Mesodermal cell (in vitro differentiated cells): ENCODE data around the gene MCTP1.

Source experiments
- H3K27ac ChIP-seq: 2 replicates; pipeline ENCODE4 v1.7.0; 2013; ENCODE audit warnings: mild to moderate bottlenecking, low read depth, low read length, moderate library complexity; ENCODE audit not compliant: severe bottlenecking
- H3K36me3 ChIP-seq: 2 replicates; pipeline ENCODE4 v1.7.1; 2013; ENCODE audit warnings: mild to moderate bottlenecking, low read length, moderate library complexity; ENCODE audit not compliant: control insufficient read depth, insufficient read depth
- H3K4me1 ChIP-seq: one replicate; pipeline ENCODE4 v1.7.1; 2013; ENCODE audit warnings: mild to moderate bottlenecking, low read length; ENCODE audit not compliant: insufficient read depth, control insufficient read depth, poor library complexity, severe bottlenecking
- H3K4me3 ChIP-seq: 2 replicates; pipeline ENCODE4 v1.7.0; 2013; ENCODE audit warnings: low read length, control low read depth, mild to moderate bottlenecking; ENCODE audit not compliant: insufficient read depth, poor library complexity, severe bottlenecking; ENCODE audit errors: extremely low read depth
- H3K9me3 ChIP-seq: 2 replicates; pipeline ENCODE4 v1.7.1; 2013; ENCODE audit warnings: mild to moderate bottlenecking, low read length, moderate library complexity; ENCODE audit not compliant: control insufficient read depth
- WGBS, 2 experiments: methylation state at CpG; one replicate each; pipeline ENCODE4 v1.1.5; 2013; ENCODE audit warnings: missing lambda C conversion rate in 2 of 2; ENCODE audit not compliant: insufficient coverage in 2 of 2; 5-methylcytosine and 5-hydroxymethylcytosine counted together

MCTP1 gene

GRCh38 chr5:94891565-94891964, 393.3 kb downstream of the MCTP1 start:
- no peaks in the 10 kb centered on the region for H3K4me1 ChIP-seq
- no peak overlapping the region for H3K27ac ChIP-seq
- H3K9me3 ChIP-seq, result no peaks in the 10 kb centered on the region
- 87 to 100% methylated on average over 1 to 2 of the region's 5 CpGs for WGBS, 2 experiments
- no peaks in the 10 kb centered on the region for H3K36me3 ChIP-seq
- no peak overlapping the region for H3K4me3 ChIP-seq

DNA sequence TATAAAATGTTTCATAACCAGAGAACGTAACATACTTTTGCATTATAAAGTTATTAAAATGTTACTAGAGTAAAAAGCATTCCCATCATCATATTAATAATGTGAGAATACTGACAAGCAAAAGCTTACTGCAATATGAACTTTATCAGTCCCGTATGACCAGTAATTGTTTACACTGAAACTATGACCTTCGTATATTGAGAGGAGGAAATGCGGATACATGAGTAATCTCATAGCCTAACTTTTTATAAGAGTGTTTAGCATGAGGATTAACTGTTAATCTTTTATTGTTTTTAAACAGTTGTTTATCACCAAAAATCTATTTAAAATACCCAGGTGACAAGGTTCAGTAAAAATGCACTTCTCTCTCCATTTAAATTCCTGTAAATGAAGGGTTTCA, 394.0 kb downstream of the MCTP1 start:
- Histone ChIP-seq H3K9me3 (no peaks in the 10 kb centered on the region), H3K27ac (no peak overlapping the region), H3K36me3 (no peaks in the 10 kb centered on the region), H3K4me3 (no peak overlapping the region), H3K4me1 (no peaks in the 10 kb centered on the region)
- no CpG with 5 or more reads among the region's 4 CpGs for WGBS, 2 experiments

- H3K4me1 ChIP-seq, result no peaks in the 10 kb centered on the region
- H3K36me3 ChIP-seq, result no peaks in the 10 kb centered on the region
- no CpG with 5 or more reads among the region's 3 CpGs for WGBS, 2 experiments
- no peak overlapping the region for H3K27ac ChIP-seq
- H3K9me3 ChIP-seq, result no peaks in the 10 kb centered on the region
- no peak overlapping the region for H3K4me3 ChIP-seq
Observed at GRCh38 chr5:94888674-94889073, 396.2 kb downstream of the MCTP1 start.

GRCh38 chr5:94885931-94886330, 399.0 kb downstream of the MCTP1 start:
- Histone ChIP-seq H3K4me3 (no peak overlapping the region), H3K36me3 (no peaks in the 10 kb centered on the region), H3K4me1 (no peaks in the 10 kb centered on the region), H3K9me3 (no peaks in the 10 kb centered on the region), H3K27ac (no peak overlapping the region)
- WGBS, 2 experiments, result no CpG with 5 or more reads among the region's 2 CpGs

DNA sequence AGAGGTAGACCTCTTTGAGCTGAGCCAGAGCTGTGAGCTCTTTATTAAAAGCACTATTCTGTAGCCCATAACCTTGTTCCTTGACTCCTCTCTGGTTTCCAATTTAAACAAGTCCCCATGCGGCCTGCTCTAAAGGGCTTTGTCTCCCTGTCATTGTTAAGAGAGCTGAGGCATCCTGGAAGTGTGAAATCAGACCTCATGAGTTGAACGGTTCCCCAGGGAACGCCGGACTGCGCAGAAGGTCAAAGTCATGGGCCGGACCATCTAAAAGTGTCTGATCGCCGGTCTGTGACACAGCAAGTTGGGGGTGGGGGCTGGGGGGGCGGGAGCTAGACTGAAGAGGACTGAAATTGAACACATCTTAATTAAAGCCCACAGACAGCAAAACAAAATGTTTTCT, 400.6 kb downstream of the MCTP1 start:
- no peaks in the 10 kb centered on the region for H3K36me3 ChIP-seq
- H3K9me3 ChIP-seq, result no peaks in the 10 kb centered on the region
- H3K27ac ChIP-seq, result no peak overlapping the region
- no peak overlapping the region for H3K4me3 ChIP-seq
- H3K4me1 ChIP-seq, result no peaks in the 10 kb centered on the region
- 63 to 86% methylated on average over 6 to 7 of the region's 9 CpGs for WGBS, 2 experiments

DNA sequence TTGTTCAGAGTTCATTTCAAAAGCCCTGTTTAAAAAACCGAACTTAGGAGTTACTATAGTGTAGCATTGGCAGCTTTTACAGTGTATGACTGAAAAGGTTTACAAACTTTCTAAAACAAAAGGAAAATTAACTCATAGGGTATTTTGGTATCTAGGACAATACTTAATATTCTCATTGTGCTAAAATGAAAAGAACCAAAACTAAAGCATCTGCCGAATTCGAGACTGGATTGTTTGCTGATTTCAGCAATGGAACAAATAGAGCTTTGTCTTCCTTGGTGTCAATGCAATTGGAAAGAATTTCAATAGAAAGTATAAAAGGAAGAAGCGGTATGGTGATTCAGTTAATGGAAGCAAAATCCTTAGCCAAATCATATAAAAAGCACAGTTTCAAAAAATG, 412.4 kb downstream of the MCTP1 start:
- Histone ChIP-seq H3K4me3 (no peak overlapping the region), H3K4me1 (no peaks in the 10 kb centered on the region), H3K36me3 (no peaks in the 10 kb centered on the region), H3K9me3 (no peaks in the 10 kb centered on the region), H3K27ac (no peak overlapping the region)
- WGBS, 2 experiments, result 79 to 100% methylated on average over 2 of the region's 4 CpGs

- H3K4me1 ChIP-seq, result no peaks in the 10 kb centered on the region
- no peaks in the 10 kb centered on the region for H3K36me3 ChIP-seq
- 79 to 83% methylated on average over 10 to 11 of the region's 13 CpGs for WGBS, 2 experiments
Observed at GRCh38 chr5:94870511-94871183, 414.2 kb downstream of the MCTP1 start.

DNA sequence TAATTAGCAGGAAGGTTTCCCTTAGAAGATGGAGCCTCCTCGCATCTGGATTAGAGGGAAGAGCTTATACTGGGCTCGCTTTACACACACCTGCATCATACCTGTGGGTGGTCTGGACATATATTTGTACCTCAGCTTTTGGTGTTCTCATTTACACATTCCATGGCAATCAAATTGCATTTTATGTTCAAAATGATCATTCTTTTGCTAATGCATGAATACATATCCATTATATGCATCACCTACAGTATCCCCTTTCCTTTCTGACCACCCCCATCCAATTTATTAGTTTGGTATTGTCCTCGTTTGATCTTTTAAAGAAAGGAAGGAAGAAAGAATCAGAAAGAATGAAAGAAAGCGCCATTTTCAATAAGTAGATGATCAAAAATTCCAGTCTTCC, 415.0 kb downstream of the MCTP1 start:
- Histone ChIP-seq H3K36me3 (no peaks in the 10 kb centered on the region), H3K9me3 (no peaks in the 10 kb centered on the region), H3K4me3 (no peak overlapping the region), H3K27ac (no peak overlapping the region), H3K4me1 (no peaks in the 10 kb centered on the region)
- WGBS, 2 experiments, result no CpG with 5 or more reads among the region's 4 CpGs

More at GRCh38 chr5:94870511-94871183, 414.2 kb downstream of the MCTP1 start:
- H3K27ac ChIP-seq, result no peak overlapping the region
- H3K9me3 ChIP-seq, result no peaks in the 10 kb centered on the region
- no peak overlapping the region for H3K4me3 ChIP-seq

DNA sequence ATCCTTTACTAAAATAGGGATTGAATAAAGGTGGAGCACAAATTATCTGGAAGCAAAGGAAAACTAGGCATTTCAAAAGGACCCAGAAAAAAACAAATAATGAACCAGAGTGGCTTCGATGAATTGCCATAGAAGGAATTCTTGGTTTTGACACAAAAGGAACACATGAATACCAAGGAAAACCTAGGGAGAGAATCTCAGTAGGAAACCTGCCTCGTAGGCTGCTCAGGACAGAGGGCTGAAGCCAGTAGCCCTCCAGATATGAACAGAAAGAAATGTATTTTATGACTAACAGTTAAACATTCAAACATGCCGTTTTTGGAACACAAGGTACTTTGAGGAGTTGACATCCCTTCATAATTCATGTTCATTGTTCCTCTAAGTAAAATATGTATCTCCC, 420.9 kb downstream of the MCTP1 start:
- no peak overlapping the region for H3K27ac ChIP-seq
- 37 to 50% methylated on average over 1 to 2 of the region's 3 CpGs for WGBS, 2 experiments
- no peaks in the 10 kb centered on the region for H3K36me3 ChIP-seq
- no peaks in the 10 kb centered on the region for H3K9me3 ChIP-seq
- no peaks in the 10 kb centered on the region for H3K4me1 ChIP-seq
- no peak overlapping the region for H3K4me3 ChIP-seq

- Histone ChIP-seq H3K4me3 (no peak overlapping the region), H3K36me3 (no peaks in the 10 kb centered on the region), H3K4me1 (no peaks in the 10 kb centered on the region), H3K27ac (no peak overlapping the region), H3K9me3 (no peaks in the 10 kb centered on the region)
- 80% methylated on average over 1 of the region's 2 CpGs; no CpG with 5 or more reads in 1 of the 2 experiments for WGBS, 2 experiments
Observed at GRCh38 chr5:94857111-94857510, 427.8 kb downstream of the MCTP1 start.

DNA sequence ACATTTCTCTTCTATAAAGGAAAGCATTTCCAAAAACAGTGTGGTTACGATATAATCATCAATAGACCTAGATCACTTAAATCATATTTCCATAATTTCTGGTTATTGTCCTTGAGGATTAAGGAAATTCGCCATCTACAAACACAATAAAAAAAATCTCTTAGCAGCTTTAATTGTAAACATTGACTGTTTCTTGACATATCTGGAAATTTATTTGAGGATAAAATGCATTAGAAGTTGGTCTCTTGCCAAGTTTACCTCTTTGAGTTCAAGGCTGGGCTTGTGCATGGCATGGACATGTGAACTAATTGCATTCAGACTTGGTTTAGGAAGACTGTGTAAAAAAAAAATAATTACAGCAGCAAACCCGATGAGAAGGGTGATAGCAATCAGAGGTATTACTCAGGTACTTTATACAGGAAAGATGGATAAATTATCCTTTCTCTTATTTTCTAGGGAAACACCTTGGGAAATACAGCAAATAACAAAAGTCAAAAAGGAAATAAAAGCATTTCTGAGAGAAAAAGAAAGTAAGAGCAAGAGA, 428.6 kb downstream of the MCTP1 start:
- no peak overlapping the region for H3K27ac ChIP-seq
- no peaks in the 10 kb centered on the region for H3K9me3 ChIP-seq
- H3K4me1 ChIP-seq, result no peaks in the 10 kb centered on the region
- H3K36me3 ChIP-seq, result no peaks in the 10 kb centered on the region
- no peak overlapping the region for H3K4me3 ChIP-seq
- WGBS, 2 experiments, result 100% methylated on average over 1 of the region's 3 CpGs; no CpG with 5 or more reads in 1 of the 2 experiments
